Medulla oblongata (tissue), 1 donor: ENCODE results near the gene ABCF2.

Source experiments
- DNase-seq: peaks from one replicate; pipeline ENCODE4 v3.0.0-alpha.2; 2015; ENCODE audit errors: extremely low spot score

Gene ABCF2

GRCh38 chr7:151174246-151175046, 52.6 kb downstream of the ABCF2 start:
- no peak for DNase-seq

DNA sequence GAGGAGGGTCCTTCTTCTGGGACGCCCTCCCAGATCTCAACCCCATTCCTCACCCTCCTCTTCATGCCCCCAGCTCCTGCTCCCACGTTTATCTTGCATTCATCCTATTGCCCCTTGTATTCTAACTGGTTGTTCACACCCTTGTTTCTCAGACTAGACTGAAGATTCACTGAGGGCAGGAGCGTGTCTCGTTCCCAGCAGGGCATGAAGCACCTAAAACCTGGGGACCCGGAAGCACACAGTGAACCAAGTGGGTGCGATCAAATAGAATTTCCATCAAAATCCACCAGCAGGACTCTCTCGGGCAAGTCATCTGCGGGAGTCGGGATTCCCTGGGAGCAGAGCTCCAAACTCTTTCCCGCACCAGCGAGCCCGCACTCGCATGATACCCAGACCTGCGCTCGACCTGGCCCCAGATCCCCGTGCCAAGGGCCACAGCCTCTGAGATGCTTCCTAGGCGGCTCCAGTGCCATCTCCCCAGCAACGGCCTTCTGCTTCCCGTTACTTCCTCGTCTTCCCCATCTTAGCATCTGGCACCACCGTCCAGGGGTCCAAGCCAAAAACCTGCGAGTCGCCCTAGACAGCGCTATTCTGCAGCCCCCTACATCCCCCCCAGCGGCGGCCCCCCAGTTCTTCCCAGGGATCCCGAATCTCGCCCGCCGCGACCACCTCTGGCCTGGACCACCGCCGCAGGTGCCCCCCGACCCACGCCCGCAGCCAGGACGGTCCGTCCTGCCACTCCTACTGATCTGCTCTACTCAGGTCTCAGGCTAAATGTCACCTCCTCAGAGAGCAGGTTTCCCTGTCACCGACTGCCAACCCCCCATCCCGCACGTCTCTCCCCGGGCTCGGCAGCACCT, 53.4 kb downstream of the ABCF2 start:
- DNase-seq = no peak

GRCh38 chr7:151172273-151173141, 54.5 kb downstream of the ABCF2 start:
- peak; percentile 90 for DNase-seq

- DNase-seq = no peak
These were observed 58.2 kb downstream of the ABCF2 start for GRCh38 chr7:151168787-151169162.

GRCh38 chr7:151168003-151168786, 58.8 kb downstream of the ABCF2 start:
- peak; percentile 17 for DNase-seq

DNA sequence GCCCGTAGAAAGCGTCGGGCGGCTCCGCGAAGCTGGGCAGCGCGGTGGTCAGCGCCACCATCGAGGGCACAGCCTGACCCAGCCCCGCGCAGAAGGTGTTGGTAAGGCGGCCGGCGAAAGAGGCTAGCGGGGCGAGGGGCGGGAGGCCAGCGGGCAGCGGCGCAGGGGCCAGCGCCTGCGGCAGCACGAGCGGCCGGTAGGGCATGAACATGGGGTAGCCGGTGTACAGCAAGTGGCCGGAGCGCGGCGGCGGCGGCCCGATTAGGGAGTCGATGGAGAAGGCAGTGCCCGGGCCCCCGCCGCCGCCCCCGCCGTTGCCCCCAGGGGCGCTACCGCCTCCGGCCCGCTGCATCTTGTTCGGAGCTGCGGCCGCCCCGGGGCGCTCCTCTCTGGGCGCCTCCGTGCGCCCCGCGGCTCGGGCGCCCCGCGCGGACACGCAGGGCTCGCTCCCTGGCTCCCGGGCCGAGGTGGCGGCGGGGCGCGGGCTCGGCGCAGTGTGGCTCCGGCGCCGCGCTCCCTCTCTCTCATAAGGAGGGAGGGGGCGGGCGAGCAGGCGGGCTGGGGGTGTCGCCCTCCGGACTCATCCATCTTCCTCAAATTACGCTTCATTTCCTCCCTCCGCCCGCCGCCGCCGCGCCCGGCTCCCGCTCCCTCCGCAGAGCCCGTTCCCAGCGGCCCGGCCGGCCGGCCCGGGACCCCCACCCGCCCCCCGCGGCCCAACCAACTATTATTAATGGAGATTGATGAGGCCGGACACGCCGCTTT, 59.6 kb downstream of the ABCF2 start, which contains the start of gene GBX1:
TSS of gene GBX1 (minus strand) at position 498 of the 765 bp plus-strand sequence. CDS start at position 352, 146 bp downstream.
- DNase-seq = no peak

GRCh38 chr7:151166629-151167196, 60.3 kb downstream of the ABCF2 start:
- no peak for DNase-seq
